ENCODE measurements around the gene L3MBTL4.
A peak's percentile ranks its signal among the peaks of the same experiment; 100 is the strongest.
"Not testable (repeated sequence)": the region's sequence is repeated elsewhere in the genome, so short reads cannot be mapped to it uniquely, and the experiment has no call there.

The L3MBTL4 gene

GRCh38 chr18:6146307-6146661, 268.4 kb downstream of the L3MBTL4 start:
- WGBS (ENCODE audit: extremely low coverage, insufficient coverage, low lambda C conversion rate): no CpG with 5 or more reads among the region's 16 CpGs

DNA sequence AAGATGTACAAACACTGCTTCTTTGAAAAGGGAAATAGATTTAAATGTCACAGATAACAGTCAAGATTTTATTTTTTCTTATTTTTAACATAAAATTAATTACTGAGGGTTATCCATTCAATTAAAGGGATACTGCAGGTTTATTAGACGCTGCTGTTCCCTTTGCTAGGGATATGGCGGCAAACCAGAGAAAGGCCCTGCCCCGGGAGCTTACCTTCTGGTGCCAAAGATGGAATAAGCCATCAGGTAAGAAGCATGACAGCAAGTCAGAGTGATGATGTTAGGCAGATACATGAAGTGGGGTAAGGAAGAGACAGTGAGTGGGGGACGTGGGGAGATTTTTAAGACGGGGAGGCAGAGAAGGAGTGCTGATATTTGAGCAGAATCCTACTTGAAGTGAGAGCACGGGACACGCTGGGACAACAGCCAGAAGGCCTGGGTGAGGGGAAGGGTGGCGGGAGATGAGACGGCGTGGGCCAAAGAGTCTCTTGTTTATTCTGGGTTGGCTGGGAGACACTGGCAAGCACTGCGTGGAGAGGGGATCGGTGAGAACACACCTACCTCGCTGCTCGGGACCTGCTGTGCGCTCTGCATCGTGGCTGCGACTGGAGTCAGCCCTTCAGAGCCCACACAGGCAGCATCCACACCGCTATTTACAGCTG, 268.9 kb downstream of the L3MBTL4 start:
- H3K23ac ChIP-seq (ENCODE audit: low read length): no peak overlapping the region
- no CpG with 5 or more reads among the region's 18 CpGs for WGBS (ENCODE audit: extremely low coverage, insufficient coverage, low lambda C conversion rate)
- DNase-seq: peak; percentile 11

More at GRCh38 chr18:6146307-6146661, 268.4 kb downstream of the L3MBTL4 start:
- no peak overlapping the region for H3K9ac ChIP-seq (ENCODE audit: low read length)
- no peak overlapping the region for H3K18ac ChIP-seq (ENCODE audit: low read length)
- no peak overlapping the region for H3K56ac ChIP-seq (ENCODE audit: low read length)
- H3K36me3 ChIP-seq (ENCODE audit: control insufficient read depth, insufficient read depth, low read length): no peaks in the 10 kb centered on the region
- H3K4me1 ChIP-seq (ENCODE audit: control insufficient read depth, low read depth, low read length): no peaks in the 10 kb centered on the region
- no peak overlapping the region for H2BK120ac ChIP-seq (ENCODE audit: low read depth, low read length)
- no peak overlapping the region for H3K4me2 ChIP-seq (ENCODE audit: low read length)
- no peaks in the 10 kb centered on the region for H3K79me2 ChIP-seq (ENCODE audit: control insufficient read depth, insufficient read depth, low read length)
- no peaks in the 10 kb centered on the region for H3K27me3 ChIP-seq (ENCODE audit: insufficient read depth, low read length, poor library complexity)
- H3K4ac ChIP-seq (ENCODE audit: low read depth, low read length): no peak overlapping the region
- no peak overlapping the region for H4K5ac ChIP-seq (ENCODE audit: low read length)
- no peak overlapping the region for H4K8ac ChIP-seq (ENCODE audit: low read depth, low read length)
- H2BK15ac ChIP-seq (replicated peaks; ENCODE audit: low read depth): no peak overlapping the region
- DNase-seq: no peak
- H3K4me3 ChIP-seq (ENCODE audit: low read length): no peak overlapping the region
- H2BK5ac ChIP-seq (ENCODE audit: low read length): no peak overlapping the region
- H2AK5ac ChIP-seq (ENCODE audit: low read length): no peak overlapping the region
- H3K23ac ChIP-seq (ENCODE audit: low read length): no peak overlapping the region
- H3K79me1 ChIP-seq (ENCODE audit: low read length): no peaks in the 10 kb centered on the region
- no peak overlapping the region for H3K27ac ChIP-seq (ENCODE audit: low read depth, low read length)

GRCh38 chr18:6139007-6139406, 275.7 kb downstream of the L3MBTL4 start:
- no CpG with 5 or more reads among the region's 3 CpGs for WGBS (ENCODE audit: extremely low coverage, insufficient coverage, low lambda C conversion rate)

More for the DNA sequence above, 268.9 kb downstream of the L3MBTL4 start:
- no peak overlapping the region for H2BK5ac ChIP-seq (ENCODE audit: low read length)
- no peaks in the 10 kb centered on the region for H3K79me2 ChIP-seq (ENCODE audit: control insufficient read depth, insufficient read depth, low read length)
- no peak overlapping the region for H4K8ac ChIP-seq (ENCODE audit: low read depth, low read length)
- H3K4me3 ChIP-seq (ENCODE audit: low read length): no peak overlapping the region
- no peaks in the 10 kb centered on the region for H3K79me1 ChIP-seq (ENCODE audit: low read length)
- H3K36me3 ChIP-seq (ENCODE audit: control insufficient read depth, insufficient read depth, low read length): no peaks in the 10 kb centered on the region
- no peak overlapping the region for H3K18ac ChIP-seq (ENCODE audit: low read length)
- no peak overlapping the region for H2BK15ac ChIP-seq (replicated peaks; ENCODE audit: low read depth)
- no peaks in the 10 kb centered on the region for H3K27me3 ChIP-seq (ENCODE audit: insufficient read depth, low read length, poor library complexity)
- H3K56ac ChIP-seq (ENCODE audit: low read length): no peak overlapping the region
- no peak overlapping the region for H3K4me2 ChIP-seq (ENCODE audit: low read length)
- H2BK120ac ChIP-seq (ENCODE audit: low read depth, low read length): no peak overlapping the region
- H3K4me1 ChIP-seq (ENCODE audit: control insufficient read depth, low read depth, low read length): no peaks in the 10 kb centered on the region
- H3K9ac ChIP-seq (ENCODE audit: low read length): no peak overlapping the region
- H3K4ac ChIP-seq (ENCODE audit: low read depth, low read length): no peak overlapping the region
- H3K27ac ChIP-seq (ENCODE audit: low read depth, low read length): no peak overlapping the region
- H2AK5ac ChIP-seq (ENCODE audit: low read length): no peak overlapping the region
- H4K5ac ChIP-seq (ENCODE audit: low read length): no peak overlapping the region

GRCh38 chr18:6135901-6136300, 278.8 kb downstream of the L3MBTL4 start:
- WGBS (ENCODE audit: extremely low coverage, insufficient coverage, low lambda C conversion rate): no CpG with 5 or more reads among the region's 1 CpG
- not testable (repeated sequence) for H3K23ac ChIP-seq (ENCODE audit: low read length); H3K9ac ChIP-seq (ENCODE audit: low read length); H4K5ac ChIP-seq (ENCODE audit: low read length); H3K79me1 ChIP-seq (ENCODE audit: low read length); H3K56ac ChIP-seq (ENCODE audit: low read length); H3K27me3 ChIP-seq (ENCODE audit: insufficient read depth, low read length, poor library complexity); H3K4me2 ChIP-seq (ENCODE audit: low read length); H3K4ac ChIP-seq (ENCODE audit: low read depth, low read length); H3K18ac ChIP-seq (ENCODE audit: low read length); H3K4me1 ChIP-seq (ENCODE audit: control insufficient read depth, low read depth, low read length); H2BK120ac ChIP-seq (ENCODE audit: low read depth, low read length); H3K4me3 ChIP-seq (ENCODE audit: low read length); H2BK15ac ChIP-seq (replicated peaks; ENCODE audit: low read depth); H3K27ac ChIP-seq (ENCODE audit: low read depth, low read length); H2BK5ac ChIP-seq (ENCODE audit: low read length); DNase-seq; H3K79me2 ChIP-seq (ENCODE audit: control insufficient read depth, insufficient read depth, low read length); H3K36me3 ChIP-seq (ENCODE audit: control insufficient read depth, insufficient read depth, low read length); H2AK5ac ChIP-seq (ENCODE audit: low read length); H4K8ac ChIP-seq (ENCODE audit: low read depth, low read length)

More at GRCh38 chr18:6139007-6139406, 275.7 kb downstream of the L3MBTL4 start:
- no peak overlapping the region for H2BK15ac ChIP-seq (replicated peaks; ENCODE audit: low read depth)
- H3K27ac ChIP-seq (ENCODE audit: low read depth, low read length): no peak overlapping the region
- no peak overlapping the region for H3K23ac ChIP-seq (ENCODE audit: low read length)
- H3K18ac ChIP-seq (ENCODE audit: low read length): no peak overlapping the region
- no peak for DNase-seq
- H3K4me2 ChIP-seq (ENCODE audit: low read length): no peak overlapping the region
- no peak overlapping the region for H2BK120ac ChIP-seq (ENCODE audit: low read depth, low read length)
- no peak overlapping the region for H4K5ac ChIP-seq (ENCODE audit: low read length)
- no peak overlapping the region for H2BK5ac ChIP-seq (ENCODE audit: low read length)
- no peak overlapping the region for H4K8ac ChIP-seq (ENCODE audit: low read depth, low read length)
- no peaks in the 10 kb centered on the region for H3K79me1 ChIP-seq (ENCODE audit: low read length)
- no peak overlapping the region for H3K56ac ChIP-seq (ENCODE audit: low read length)
- H2AK5ac ChIP-seq (ENCODE audit: low read length): no peak overlapping the region
- no peaks in the 10 kb centered on the region for H3K36me3 ChIP-seq (ENCODE audit: control insufficient read depth, insufficient read depth, low read length)
- H3K4me1 ChIP-seq (ENCODE audit: control insufficient read depth, low read depth, low read length): no peaks in the 10 kb centered on the region
- no peak overlapping the region for H3K4ac ChIP-seq (ENCODE audit: low read depth, low read length)
- H3K79me2 ChIP-seq (ENCODE audit: control insufficient read depth, insufficient read depth, low read length): no peaks in the 10 kb centered on the region
- H3K9ac ChIP-seq (ENCODE audit: low read length): no peak overlapping the region
- no peak overlapping the region for H3K4me3 ChIP-seq (ENCODE audit: low read length)
- no peaks in the 10 kb centered on the region for H3K27me3 ChIP-seq (ENCODE audit: insufficient read depth, low read length, poor library complexity)

GRCh38 chr18:6135029-6135428, 279.7 kb downstream of the L3MBTL4 start:
- not testable (repeated sequence) for H2AK5ac ChIP-seq (ENCODE audit: low read length); H4K5ac ChIP-seq (ENCODE audit: low read length); H2BK120ac ChIP-seq (ENCODE audit: low read depth, low read length); H3K27me3 ChIP-seq (ENCODE audit: insufficient read depth, low read length, poor library complexity); H3K79me1 ChIP-seq (ENCODE audit: low read length); H3K56ac ChIP-seq (ENCODE audit: low read length); H3K9ac ChIP-seq (ENCODE audit: low read length); H2BK5ac ChIP-seq (ENCODE audit: low read length); H3K27ac ChIP-seq (ENCODE audit: low read depth, low read length); H3K4me3 ChIP-seq (ENCODE audit: low read length); H2BK15ac ChIP-seq (replicated peaks; ENCODE audit: low read depth); H3K79me2 ChIP-seq (ENCODE audit: control insufficient read depth, insufficient read depth, low read length); H3K23ac ChIP-seq (ENCODE audit: low read length); H3K18ac ChIP-seq (ENCODE audit: low read length); DNase-seq; H3K4me2 ChIP-seq (ENCODE audit: low read length); H3K4ac ChIP-seq (ENCODE audit: low read depth, low read length); H3K36me3 ChIP-seq (ENCODE audit: control insufficient read depth, insufficient read depth, low read length); H3K4me1 ChIP-seq (ENCODE audit: control insufficient read depth, low read depth, low read length); H4K8ac ChIP-seq (ENCODE audit: low read depth, low read length)
- WGBS (ENCODE audit: extremely low coverage, insufficient coverage, low lambda C conversion rate): no CpG with 5 or more reads among the region's 2 CpGs

DNA sequence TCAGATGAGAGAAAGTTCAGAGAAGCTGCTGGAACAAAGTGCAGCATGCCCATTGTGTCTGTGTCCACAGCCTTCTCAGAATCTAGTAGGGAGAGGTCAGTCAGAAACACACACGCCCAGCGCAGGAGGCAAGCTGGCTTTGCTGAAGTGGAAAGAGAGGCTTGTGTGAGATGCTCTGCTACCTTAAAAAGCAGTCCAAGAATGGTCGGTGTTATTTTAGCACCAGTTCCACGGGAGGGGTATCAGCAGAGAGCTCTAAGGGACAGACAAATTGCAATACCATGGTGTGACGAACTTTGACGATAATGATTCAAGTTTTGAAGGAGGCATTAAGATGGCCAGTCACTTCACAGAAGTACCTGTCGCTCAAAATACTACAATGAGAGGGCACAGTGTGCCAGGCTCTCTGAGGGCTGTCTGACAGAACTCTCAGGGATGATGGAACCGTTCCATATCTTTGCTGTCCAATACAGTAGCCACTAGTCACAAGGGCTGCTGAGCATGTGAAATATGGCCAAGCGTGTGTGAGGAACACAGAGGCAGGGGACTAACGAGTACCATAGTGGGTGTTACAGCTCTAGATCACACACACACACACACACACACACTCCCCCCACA, 281.9 kb downstream of the L3MBTL4 start:
- DNase-seq: no peak
- Histone ChIP-seq H3K4me2 (ENCODE audit: low read length) (no peak overlapping the region), H4K8ac (ENCODE audit: low read depth, low read length) (no peak overlapping the region), H3K4ac (ENCODE audit: low read depth, low read length) (no peak overlapping the region), H3K4me1 (ENCODE audit: control insufficient read depth, low read depth, low read length) (no peaks in the 10 kb centered on the region), H4K5ac (ENCODE audit: low read length) (no peak overlapping the region), H3K79me2 (ENCODE audit: control insufficient read depth, insufficient read depth, low read length) (no peaks in the 10 kb centered on the region), H3K23ac (ENCODE audit: low read length) (no peak overlapping the region), H2BK120ac (ENCODE audit: low read depth, low read length) (no peak overlapping the region), H3K79me1 (ENCODE audit: low read length) (no peaks in the 10 kb centered on the region), H3K36me3 (ENCODE audit: control insufficient read depth, insufficient read depth, low read length) (no peaks in the 10 kb centered on the region), H3K27me3 (ENCODE audit: insufficient read depth, low read length, poor library complexity) (no peaks in the 10 kb centered on the region), H3K18ac (ENCODE audit: low read length) (no peak overlapping the region), H2AK5ac (ENCODE audit: low read length) (no peak overlapping the region), H2BK15ac (replicated peaks; ENCODE audit: low read depth) (no peak overlapping the region), H3K4me3 (ENCODE audit: low read length) (no peak overlapping the region), H3K56ac (ENCODE audit: low read length) (no peak overlapping the region), H3K27ac (ENCODE audit: low read depth, low read length) (no peak overlapping the region), H2BK5ac (ENCODE audit: low read length) (no peak overlapping the region), H3K9ac (ENCODE audit: low read length) (no peak overlapping the region)
- WGBS (ENCODE audit: extremely low coverage, insufficient coverage, low lambda C conversion rate): no CpG with 5 or more reads among the region's 10 CpGs

Data from mesendoderm (in vitro differentiated cells).